GM19438 (cell line): ENCODE measurements around the gene NAXE.
"Not testable (repeated sequence)": the region's sequence is repeated elsewhere in the genome, so short reads cannot be mapped to it uniquely, and the experiment has no call there.

Experiments
- ATAC-seq: cut with Tn5 transposase; IDR thresholded peaks from one replicate; pipeline ENCODE4 v1.9.1; 2021; ENCODE audit warnings: low read depth; ENCODE audit not compliant: unreplicated experiment

NAXE gene

GRCh38 chr1:156592158-156592909, 758 bp downstream of the NAXE start:
- ATAC-seq, result no peak

GRCh38 chr1:156592910-156593660, 1.5 kb downstream of the NAXE start:
- no peak for ATAC-seq

GRCh38 chr1:156593661-156593989, 2.0 kb downstream of the NAXE start:
- no peak for ATAC-seq

GRCh38 chr1:156594190-156594589, 2.6 kb downstream of the NAXE start:
- no peak for ATAC-seq

- ATAC-seq, result no peak
Measured at GRCh38 chr1:156595016-156595415, 3.4 kb downstream of the NAXE start.

- no peak for ATAC-seq
Measured at GRCh38 chr1:156596426-156596825, 4.8 kb downstream of the NAXE start.

GRCh38 chr1:156598125-156598524, 6.5 kb downstream of the NAXE start:
- no peak for ATAC-seq

- ATAC-seq, result no peak
Measured at GRCh38 chr1:156598731-156599432, 7.3 kb downstream of the NAXE start.

- no peak for ATAC-seq
Measured at GRCh38 chr1:156599811-156600210, 8.2 kb downstream of the NAXE start.

GRCh38 chr1:156600733-156601121, 9.2 kb downstream of the NAXE start:
- no peak for ATAC-seq

GRCh38 chr1:156601122-156601830, 9.7 kb downstream of the NAXE start, which contains the start of gene GPATCH4:
TSS of gene GPATCH4 (minus strand) at chr1:156601479.
- ATAC-seq, result no peak

GRCh38 chr1:156601892-156602291, 10.3 kb downstream of the NAXE start:
- no peak for ATAC-seq

- ATAC-seq, result no peak
Measured at GRCh38 chr1:156602557-156602993, 11.0 kb downstream of the NAXE start.

- ATAC-seq, result not testable (repeated sequence)
Measured at GRCh38 chr1:156607344-156607743, 15.8 kb downstream of the NAXE start.

GRCh38 chr1:156608036-156608674, 16.6 kb downstream of the NAXE start:
- ATAC-seq, result no peak

GRCh38 chr1:156608981-156609380, 17.4 kb downstream of the NAXE start:
- no peak for ATAC-seq

GRCh38 chr1:156610072-156610471, 18.5 kb downstream of the NAXE start:
- not testable (repeated sequence) for ATAC-seq

- ATAC-seq, result no peak
Measured at GRCh38 chr1:156612666-156613065, 21.1 kb downstream of the NAXE start.

- ATAC-seq, result no peak
Measured at GRCh38 chr1:156615946-156616345, 24.4 kb downstream of the NAXE start.

GRCh38 chr1:156616463-156616862, 24.9 kb downstream of the NAXE start:
- ATAC-seq, result no peak
